Brain microvascular endothelial cell (primary cell): ENCODE results near the gene ANK3.
"Not testable (repeated sequence)": the region's sequence is repeated elsewhere in the genome, so short reads cannot be mapped to it uniquely, and the experiment has no call there.

Experiments
- DNase-seq: peaks from one replicate; pipeline ENCODE4 v3.0.0-alpha.2; 2020
- H3K27ac ChIP-seq: fragments of 250-450 bp; sonication (Bioruptor Pico); 2 replicates; pipeline ENCODE4 v1.5.1; 2020; ENCODE audit warnings: mild to moderate bottlenecking, moderate library complexity
- H3K27me3 ChIP-seq: fragments of 250-450 bp; sonication (Bioruptor Pico); replicated peaks from 2 replicates; pipeline ENCODE4 v1.5.1; 2020; ENCODE audit warnings: mild to moderate bottlenecking
- H3K36me3 ChIP-seq: fragments of 250-450 bp; sonication (Bioruptor Pico); replicated peaks from 2 replicates; pipeline ENCODE4 v1.5.1; 2020; ENCODE audit warnings: mild to moderate bottlenecking
- H3K4me3 ChIP-seq: 2 replicates; pipeline ENCODE4 v1.5.1; 2011; ENCODE audit warnings: low read depth, mild to moderate bottlenecking, control low read depth, low read length, moderate library complexity
- in situ Hi-C: cut with HindIII; loops from 2 replicates; pipeline ENCODE4 v1.10.0; 2017; ENCODE audit warnings: low sequenced_read_pairs, low pct_ligation_motif_present
- TF ChIP-seq, protein P1 (sequence below): IDR thresholded peaks from 2 replicates; pipeline ENCODE4 v1.5.1; 2011; ENCODE audit warnings: low read depth, mild to moderate bottlenecking, moderate library complexity, low read length, control low read depth, inconsistent platforms; ENCODE audit errors: missing control alignments

The ANK3 gene

DNA sequence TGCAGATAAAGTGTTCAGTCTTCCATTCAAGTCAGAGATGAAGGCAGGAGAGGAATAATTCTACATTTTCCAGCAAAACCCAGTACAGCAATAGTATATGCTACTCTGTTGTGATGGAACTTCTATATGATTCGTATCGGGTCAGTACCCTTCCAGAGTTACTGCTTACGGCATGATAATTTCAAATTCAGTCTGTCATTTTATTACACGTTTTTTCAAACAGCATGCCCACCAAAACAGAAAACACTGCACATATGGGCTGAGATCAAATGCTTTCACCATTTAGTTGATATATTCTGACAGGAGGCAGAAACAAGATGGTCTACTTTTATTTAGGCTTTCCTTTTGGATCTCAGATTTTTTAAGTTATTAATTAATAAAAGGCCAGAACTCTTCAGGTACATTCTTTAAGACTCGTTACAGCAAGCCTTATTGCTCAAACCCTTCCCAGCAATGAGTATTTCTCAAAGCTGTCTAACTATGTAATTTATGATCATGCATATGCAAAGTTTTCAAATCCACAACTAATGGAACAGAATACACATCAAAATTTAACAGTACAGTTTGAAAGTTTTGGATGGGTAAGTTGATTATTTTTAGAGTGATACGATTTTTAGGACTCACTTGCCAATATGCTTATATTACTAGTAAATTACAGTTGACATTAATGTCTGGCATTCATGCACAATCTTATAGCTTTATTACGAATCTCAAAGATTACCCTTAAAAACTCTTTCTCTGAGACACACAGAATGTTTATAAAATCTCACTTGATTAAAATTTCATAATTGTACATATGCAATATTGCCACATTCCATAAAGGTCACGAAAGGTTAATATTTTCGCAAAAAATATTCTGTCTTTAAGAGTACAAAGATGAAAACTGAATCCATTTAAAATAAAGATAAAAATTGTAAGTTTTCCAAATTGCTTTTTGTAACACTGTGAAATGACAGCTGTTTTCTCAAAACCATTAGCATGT lies 91.0 kb downstream of the ANK3 start:
- no peak for DNase-seq
- no peaks in the 10 kb centered on the region for H3K27me3 ChIP-seq
- no peak overlapping the region for H3K4me3 ChIP-seq
- TF ChIP-seq, protein P1, sequence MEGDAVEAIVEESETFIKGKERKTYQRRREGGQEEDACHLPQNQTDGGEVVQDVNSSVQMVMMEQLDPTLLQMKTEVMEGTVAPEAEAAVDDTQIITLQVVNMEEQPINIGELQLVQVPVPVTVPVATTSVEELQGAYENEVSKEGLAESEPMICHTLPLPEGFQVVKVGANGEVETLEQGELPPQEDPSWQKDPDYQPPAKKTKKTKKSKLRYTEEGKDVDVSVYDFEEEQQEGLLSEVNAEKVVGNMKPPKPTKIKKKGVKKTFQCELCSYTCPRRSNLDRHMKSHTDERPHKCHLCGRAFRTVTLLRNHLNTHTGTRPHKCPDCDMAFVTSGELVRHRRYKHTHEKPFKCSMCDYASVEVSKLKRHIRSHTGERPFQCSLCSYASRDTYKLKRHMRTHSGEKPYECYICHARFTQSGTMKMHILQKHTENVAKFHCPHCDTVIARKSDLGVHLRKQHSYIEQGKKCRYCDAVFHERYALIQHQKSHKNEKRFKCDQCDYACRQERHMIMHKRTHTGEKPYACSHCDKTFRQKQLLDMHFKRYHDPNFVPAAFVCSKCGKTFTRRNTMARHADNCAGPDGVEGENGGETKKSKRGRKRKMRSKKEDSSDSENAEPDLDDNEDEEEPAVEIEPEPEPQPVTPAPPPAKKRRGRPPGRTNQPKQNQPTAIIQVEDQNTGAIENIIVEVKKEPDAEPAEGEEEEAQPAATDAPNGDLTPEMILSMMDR = no peak
- H3K36me3 ChIP-seq = no peaks in the 10 kb centered on the region
- in situ Hi-C loops = no loop called here
- H3K27ac ChIP-seq = no peak overlapping the region

DNA sequence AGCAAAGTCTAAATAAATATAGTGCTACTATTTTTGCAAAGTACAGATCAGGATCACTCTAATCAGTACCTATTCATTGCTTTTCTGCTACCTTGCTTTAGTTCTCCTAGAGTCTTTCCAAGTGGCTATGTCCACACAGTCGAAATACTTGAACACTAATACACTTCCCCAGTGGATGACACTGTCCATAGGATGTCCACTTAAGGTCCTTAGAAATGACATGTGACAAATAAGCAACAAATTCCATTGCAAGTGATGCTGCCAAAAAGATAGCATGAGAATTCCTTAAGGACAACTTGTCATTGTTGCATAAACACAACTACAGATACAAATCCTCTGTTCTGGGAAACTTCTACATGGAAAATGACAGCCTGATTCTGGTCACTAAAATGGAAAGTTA lies 93.6 kb downstream of the ANK3 start:
- TF ChIP-seq, protein P1 = no peak
- no peaks in the 10 kb centered on the region for H3K27me3 ChIP-seq
- in situ Hi-C loops = no loop called here
- no peaks in the 10 kb centered on the region for H3K36me3 ChIP-seq
- no peak for DNase-seq
- H3K4me3 ChIP-seq = no peak overlapping the region
- no peak overlapping the region for H3K27ac ChIP-seq

GRCh38 chr10:60295028-60295937 lies 94.4 kb downstream of the ANK3 start:
- Histone ChIP-seq H3K27me3 (no peaks in the 10 kb centered on the region), H3K36me3 (no peaks in the 10 kb centered on the region), H3K27ac (no peak overlapping the region), H3K4me3 (no peak overlapping the region)
- TF ChIP-seq, protein P1 = no peak
- in situ Hi-C loops = no loop called here
- no peak for DNase-seq

GRCh38 chr10:60293581-60294175 lies 96.0 kb downstream of the ANK3 start:
- TF ChIP-seq, protein P1 = no peak
- Histone ChIP-seq H3K27ac (no peak overlapping the region), H3K36me3 (no peaks in the 10 kb centered on the region), H3K27me3 (no peaks in the 10 kb centered on the region), H3K4me3 (no peak overlapping the region)
- in situ Hi-C loops = no loop called here
- no peak for DNase-seq

- Histone ChIP-seq H3K27ac (no peak overlapping the region), H3K4me3 (no peak overlapping the region), H3K36me3 (no peaks in the 10 kb centered on the region), H3K27me3 (no peaks in the 10 kb centered on the region)
- TF ChIP-seq, protein P1 = no peak
- in situ Hi-C loops = no loop called here
- DNase-seq = no peak
These were observed 96.7 kb downstream of the ANK3 start for GRCh38 chr10:60292998-60293397.

- H3K27ac ChIP-seq, in situ Hi-C loops, H3K4me3 ChIP-seq, H3K36me3 ChIP-seq, DNase-seq, H3K27me3 ChIP-seq: not testable (repeated sequence)
These were observed 97.1 kb downstream of the ANK3 start for GRCh38 chr10:60292536-60292935.
